DLD1 (cell line): Measurements from ENCODE around the gene LRRC41.
"Not testable (repeated sequence)": the region's sequence is repeated elsewhere in the genome, so short reads cannot be mapped to it uniquely, and the experiment has no call there.

Experiments used
- in situ Hi-C: cut with HindIII; loops from 2 replicates; pipeline ENCODE4 v1.10.0; 2017; ENCODE audit warnings: low sequenced_read_pairs

The LRRC41 gene

GRCh38 chr1:46328182-46328581 is 24.8 kb upstream of the LRRC41 start:
- in situ Hi-C loops, result not testable (repeated sequence)

- in situ Hi-C loops, result not testable (repeated sequence)
Measured at GRCh38 chr1:46325285-46326076, 22.1 kb upstream of the LRRC41 start.

- in situ Hi-C loops, result not testable (repeated sequence)
Measured at GRCh38 chr1:46322191-46322590, 18.8 kb upstream of the LRRC41 start.

- in situ Hi-C loops, result not testable (repeated sequence)
Measured at GRCh38 chr1:46319960-46320914, 16.8 kb upstream of the LRRC41 start.

GRCh38 chr1:46319301-46319700 is 15.9 kb upstream of the LRRC41 start:
- in situ Hi-C loops, result not testable (repeated sequence)

GRCh38 chr1:46317323-46317722 is 13.9 kb upstream of the LRRC41 start:
- in situ Hi-C loops, result no loop called here

GRCh38 chr1:46315669-46316403 is 12.4 kb upstream of the LRRC41 start:
- in situ Hi-C loops, result no loop called here

GRCh38 chr1:46310321-46310720 is 6.9 kb upstream of the LRRC41 start:
- in situ Hi-C loops, result no loop called here

- in situ Hi-C loops, result no loop called here
Measured at GRCh38 chr1:46309401-46310159, 6.2 kb upstream of the LRRC41 start.

GRCh38 chr1:46306159-46306530 is 2.7 kb upstream of the LRRC41 start:
- in situ Hi-C loops, result no loop called here

- in situ Hi-C loops, result no loop called here
Measured at GRCh38 chr1:46303872-46304326, 483 bp upstream of the LRRC41 start.

- in situ Hi-C loops, result no loop called here
Measured at GRCh38 chr1:46302641-46303037, 777 bp downstream of the LRRC41 start.

GRCh38 chr1:46301808-46302640 is 1.4 kb downstream of the LRRC41 start:
- in situ Hi-C loops, result no loop called here

GRCh38 chr1:46301406-46301807 is 2.0 kb downstream of the LRRC41 start:
- in situ Hi-C loops, result no loop called here

GRCh38 chr1:46300673-46301405 is 2.6 kb downstream of the LRRC41 start:
- in situ Hi-C loops, result no loop called here

GRCh38 chr1:46298387-46298786 is 5.0 kb downstream of the LRRC41 start:
- in situ Hi-C loops, result no loop called here

GRCh38 chr1:46295306-46295705 is 8.1 kb downstream of the LRRC41 start:
- in situ Hi-C loops, result no loop called here

GRCh38 chr1:46289976-46290375 is 13.4 kb downstream of the LRRC41 start:
- in situ Hi-C loops, result no loop called here

GRCh38 chr1:46289134-46289494 is 14.3 kb downstream of the LRRC41 start:
- in situ Hi-C loops, result no loop called here
